Activated CD4-positive, alpha-beta T cell treated with anti-CD3 and anti-CD28 coated beads, Interleukin-2, amount 10 ng/mL, durations not matched to agents 7 days and 5 days (primary cell): ENCODE data around the gene NUCB1. TPM values are rescaled to one million over a fixed set of nuclear protein-coding genes. Genes with fewer than 3 reads are reported as not detected.

Experiments used
- CTCF ChIA-PET: fragments of 350-600 bp; sonication (Branson Sonifier 250); formaldehyde crosslinking; loops from one replicate; lab custom pipeline; 2021; ENCODE audit warnings: antibody characterized with exemption; lab: Charles Lee
- POLR2A ChIA-PET: fragments of 350-600 bp; sonication (Branson Sonifier 250); formaldehyde crosslinking; loops from one replicate; lab custom pipeline; 2021; ENCODE audit warnings: antibody characterized with exemption; lab: Charles Lee
- DNase-seq: peaks from one replicate; pipeline ENCODE4 v3.0.0-alpha.2; 2020
- H3K27ac Mint-ChIP-seq: one replicate; pipeline ENCODE4 v1.8.0; 2021; ENCODE audit warnings: mild to moderate bottlenecking, moderate library complexity, mixed read lengths
- H3K27me3 Mint-ChIP-seq: one replicate; pipeline ENCODE4 v1.8.0; 2021; ENCODE audit warnings: mixed read lengths
- H3K36me3 Mint-ChIP-seq: one replicate; pipeline ENCODE4 v1.8.0; 2021; ENCODE audit warnings: low read depth, mixed read lengths
- H3K4me1 Mint-ChIP-seq: one replicate; pipeline ENCODE4 v1.8.0; 2021; ENCODE audit warnings: mixed read lengths
- H3K4me3 Mint-ChIP-seq: one replicate; pipeline ENCODE4 v1.8.0; 2021; ENCODE audit warnings: mild to moderate bottlenecking, moderate library complexity, mixed read lengths
- H3K9me3 Mint-ChIP-seq: one replicate; pipeline ENCODE4 v1.8.0; 2021; ENCODE audit warnings: mixed read lengths
- total RNA-seq, 2 experiments: library from RNA; stranded (reverse); gene quantifications; one replicate each; pipeline ENCODE4 v1.2.3, GENCODE V29; 2021

The NUCB1 gene
- total RNA-seq: 100 to 1,000 TPM; 231 to 251 TPM

DNA sequence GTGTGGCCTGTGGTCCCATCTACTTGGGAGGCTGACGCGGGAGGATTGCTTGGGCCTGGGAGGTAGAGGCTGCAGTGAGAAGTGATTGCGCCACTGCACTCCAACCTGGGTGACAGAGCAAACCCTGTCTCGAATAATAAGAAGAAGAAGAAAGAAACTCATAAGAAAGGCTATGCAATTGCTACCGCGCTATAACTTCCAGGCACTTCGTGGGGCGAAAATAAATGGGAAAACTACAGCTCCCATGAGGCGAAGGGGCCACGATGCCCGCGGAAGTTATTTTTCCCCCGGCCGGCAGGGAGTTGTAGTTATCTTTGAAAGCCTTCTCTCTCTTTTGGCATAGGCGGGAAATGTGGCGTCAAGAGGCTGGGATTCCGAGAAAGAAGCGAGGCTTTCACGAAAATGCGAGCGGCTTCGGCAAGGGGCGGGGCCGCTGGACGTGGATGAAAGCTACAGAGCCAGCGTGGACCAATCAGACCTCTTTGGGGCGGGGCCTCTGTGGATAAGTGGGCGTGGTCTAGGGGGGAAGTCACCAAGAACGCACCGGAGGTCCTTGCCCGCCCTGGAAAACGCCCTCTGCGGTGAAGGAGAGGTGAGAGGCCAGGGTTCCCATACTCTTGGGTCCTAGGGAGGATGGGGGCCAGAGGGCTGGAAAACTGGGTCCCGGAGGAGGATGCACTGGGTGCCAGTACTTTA, at the start of gene NUCB1:
TSS of gene NUCB1 (plus strand) at position 532 of the 696 bp plus-strand sequence. CDS start 485 bp downstream, outside the sequence.
- ChIA-PET POLR2A (interaction anchor here (0.7 kb wide), 1 partner anchor 110 kb away, joined by 4 read pairs; no protein-coding TSS in a partner anchor), CTCF (interaction anchor here (0.8 to 1.3 kb wide), 6 partner anchors 15 to 254 kb away, joined by 3 to 6 read pairs (median 3); partner anchors contain the start of genes CA11 and PPP1R15A)
- peak within 1 kb of the TSS; percentile 97 for H3K27ac Mint-ChIP-seq

DNA sequence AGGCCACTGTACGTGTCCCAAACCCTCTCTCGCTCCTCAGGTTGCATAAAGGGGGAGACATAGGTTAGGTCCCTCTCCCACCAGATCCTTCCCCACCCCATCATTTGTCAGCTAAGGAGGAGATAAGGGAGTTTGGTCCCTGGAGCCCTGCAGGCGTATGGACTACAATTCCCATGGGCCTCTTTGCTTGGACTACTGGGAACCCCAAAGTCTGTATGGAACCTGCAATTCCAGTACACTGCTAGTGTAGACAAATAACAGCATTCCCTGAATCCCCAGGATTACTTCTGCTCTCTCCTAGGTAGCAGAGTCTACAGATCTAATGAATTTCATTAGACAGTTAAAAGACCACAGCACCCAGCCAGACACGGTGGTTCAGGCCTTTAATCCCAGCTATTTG, 47.8 kb upstream of the NUCB1 start:
- no peaks in the 10 kb centered on the region for H3K9me3 Mint-ChIP-seq
- no peak for DNase-seq
- no peak overlapping the region for H3K4me3 Mint-ChIP-seq
- no peak overlapping the region for H3K27ac Mint-ChIP-seq
- H3K4me1 Mint-ChIP-seq: no peaks in the 10 kb centered on the region
- no peaks in the 10 kb centered on the region for H3K27me3 Mint-ChIP-seq
- POLR2A ChIA-PET: no interaction called here
- CTCF ChIA-PET: interaction anchor here (1.1 to 3.9 kb wide), 3 partner anchors 10 to 141 kb away, joined by 3 to 14 read pairs (median 3); partner anchors contain the start of gene RUVBL2
- H3K36me3 Mint-ChIP-seq: no peaks in the 10 kb centered on the region

More for the DNA sequence above, at the start of gene NUCB1:
- peaks cover 31% of the 10 kb centered on the region for H3K36me3 Mint-ChIP-seq
- H3K9me3 Mint-ChIP-seq: no peaks in the 10 kb centered on the region
- peaks cover 49% of the 10 kb centered on the region for H3K4me1 Mint-ChIP-seq
- peaks cover 1% of the 10 kb centered on the region for H3K27me3 Mint-ChIP-seq
- peak within 1 kb of the TSS; percentile 93 for H3K4me3 Mint-ChIP-seq
- DNase-seq: peak; percentile 100

DNA sequence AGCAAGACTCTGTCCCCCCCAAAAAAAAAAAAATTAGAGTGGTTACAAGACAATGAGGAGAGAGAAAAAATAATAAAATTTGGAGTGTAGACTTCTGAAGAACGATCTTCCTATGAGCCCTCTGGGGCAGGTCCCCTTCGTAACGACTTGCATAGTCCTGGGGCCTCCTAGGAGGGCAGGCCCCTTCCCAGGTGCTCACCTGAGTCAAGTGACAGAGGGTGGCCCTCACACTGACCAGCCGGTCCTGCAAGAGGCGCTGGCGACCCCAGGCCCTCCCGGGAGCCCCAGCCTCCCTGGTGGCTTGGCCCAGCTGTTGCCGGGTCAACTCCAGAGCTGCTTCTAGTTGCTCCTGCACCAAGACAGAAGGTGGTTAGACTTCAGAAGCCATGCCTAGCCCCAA, 46.6 kb upstream of the NUCB1 start:
- Mint-ChIP-seq H3K4me3 (no peak overlapping the region), H3K27me3 (no peaks in the 10 kb centered on the region)

DNA sequence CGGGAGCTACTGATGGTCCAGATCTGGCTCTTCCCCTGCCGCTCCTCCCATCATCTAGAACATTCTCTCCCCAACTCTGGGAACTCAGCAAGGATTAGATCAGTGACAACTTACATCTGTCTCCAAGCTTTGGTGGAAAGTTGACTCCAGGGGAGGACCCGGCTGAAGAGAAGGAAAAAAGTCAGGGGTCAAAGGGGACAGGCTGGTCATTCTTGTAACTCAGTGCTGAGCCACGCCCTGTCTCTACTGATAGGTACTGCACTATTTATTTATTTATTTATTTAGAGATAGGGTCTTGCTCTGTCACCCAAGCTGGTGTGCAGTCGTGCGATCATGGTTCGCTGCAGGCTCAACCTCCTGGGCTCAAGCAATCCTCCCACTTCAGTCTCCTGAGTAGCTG, 46.0 kb upstream of the NUCB1 start:
- H3K9me3 Mint-ChIP-seq: no peaks in the 10 kb centered on the region
- no peak for DNase-seq
- H3K36me3 Mint-ChIP-seq: no peaks in the 10 kb centered on the region
- H3K4me3 Mint-ChIP-seq: no peak overlapping the region
- POLR2A ChIA-PET: no interaction called here
- H3K27ac Mint-ChIP-seq: no peak overlapping the region
- H3K4me1 Mint-ChIP-seq: peaks cover 4% of the 10 kb centered on the region
- CTCF ChIA-PET: interaction anchor here (0.6 to 3.9 kb wide), 4 partner anchors 8 to 129 kb away, joined by 3 to 14 read pairs (median 3); no protein-coding TSS in a partner anchor
- no peaks in the 10 kb centered on the region for H3K27me3 Mint-ChIP-seq

More for the DNA sequence above, 46.6 kb upstream of the NUCB1 start:
- Mint-ChIP-seq H3K4me1 (no peaks in the 10 kb centered on the region), H3K9me3 (no peaks in the 10 kb centered on the region), H3K36me3 (no peaks in the 10 kb centered on the region), H3K27ac (no peak overlapping the region)
- ChIA-PET CTCF (interaction anchor here (0.6 to 3.9 kb wide), 3 partner anchors 11 to 157 kb away, joined by 3 to 14 read pairs (median 3); no protein-coding TSS in a partner anchor), POLR2A (no interaction called here)
- DNase-seq: no peak

DNA sequence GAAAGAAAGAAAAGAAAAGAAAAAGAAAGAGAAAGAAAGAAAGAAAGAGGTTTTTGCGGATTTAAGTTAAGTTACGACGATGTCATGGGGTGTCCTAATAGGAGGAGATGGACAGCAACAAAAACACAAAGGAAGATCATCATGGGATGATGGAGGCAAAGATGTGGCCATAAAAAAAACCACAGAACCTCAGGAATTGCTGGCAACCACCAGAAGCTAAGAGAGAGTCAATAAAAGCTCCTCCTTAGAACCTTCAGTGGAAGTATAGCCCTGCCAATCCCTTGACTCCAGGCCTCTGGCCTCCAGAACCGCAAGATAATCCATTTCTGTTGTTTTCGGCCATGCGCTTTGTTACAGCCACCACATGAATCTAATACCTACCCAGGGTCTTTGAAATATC, 43.2 kb upstream of the NUCB1 start:
- no peak overlapping the region for H3K4me3 Mint-ChIP-seq
- no peaks in the 10 kb centered on the region for H3K9me3 Mint-ChIP-seq
- H3K36me3 Mint-ChIP-seq: no peaks in the 10 kb centered on the region
- H3K4me1 Mint-ChIP-seq: peaks cover 13% of the 10 kb centered on the region
- no peak for DNase-seq
- no peak overlapping the region for H3K27ac Mint-ChIP-seq
- CTCF ChIA-PET: interaction anchor here (0.5 to 1.3 kb wide), 2 partner anchors 12 to 16 kb away, joined by 3 to 4 read pairs; no protein-coding TSS in a partner anchor
- H3K27me3 Mint-ChIP-seq: no peaks in the 10 kb centered on the region
- POLR2A ChIA-PET: no interaction called here

DNA sequence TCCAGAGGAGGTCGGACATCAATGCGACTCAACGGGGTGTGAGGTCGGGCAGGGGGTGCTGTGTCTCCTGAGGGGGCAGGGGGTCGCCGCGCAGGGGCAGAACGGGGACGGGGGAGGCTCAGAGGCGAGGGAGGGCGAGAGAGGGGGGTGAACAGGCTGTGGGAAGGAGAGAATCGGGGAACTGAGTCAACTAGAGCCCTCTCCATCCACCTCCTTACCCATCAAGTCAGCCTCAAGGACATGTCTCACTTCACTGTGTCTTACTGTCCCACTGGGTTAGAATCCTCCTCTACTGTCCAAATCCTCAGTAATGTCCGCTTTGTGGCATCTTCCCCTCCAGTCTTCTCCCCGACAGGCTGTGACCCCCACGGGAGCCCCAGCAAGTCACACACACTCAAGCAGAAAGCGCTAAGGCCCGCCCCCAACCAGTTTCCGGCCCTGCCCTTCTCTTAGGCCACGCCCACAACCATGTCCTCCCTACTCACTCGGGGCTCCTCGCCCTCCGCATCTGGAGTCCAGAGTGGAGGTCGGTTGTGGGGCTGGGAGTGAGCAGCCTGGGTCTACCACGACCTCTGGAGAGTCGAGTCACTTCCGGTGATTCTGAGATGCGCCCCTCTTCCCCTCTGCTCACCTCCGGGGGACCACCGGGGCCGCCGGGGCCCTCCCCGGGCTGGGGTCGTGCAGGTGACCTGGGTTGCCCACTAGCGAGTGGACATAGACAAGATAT, 41.0 kb upstream of the NUCB1 start:
- peak overlapping the region; percentile 90 for H3K27ac Mint-ChIP-seq
- H3K36me3 Mint-ChIP-seq: no peaks in the 10 kb centered on the region
- CTCF ChIA-PET: no interaction called here
- DNase-seq: peak; percentile 88
- POLR2A ChIA-PET: no interaction called here
- peak overlapping the region; percentile 84 for H3K4me3 Mint-ChIP-seq
- no peaks in the 10 kb centered on the region for H3K9me3 Mint-ChIP-seq
- peaks cover 13% of the 10 kb centered on the region for H3K4me1 Mint-ChIP-seq
- H3K27me3 Mint-ChIP-seq: no peaks in the 10 kb centered on the region

DNA sequence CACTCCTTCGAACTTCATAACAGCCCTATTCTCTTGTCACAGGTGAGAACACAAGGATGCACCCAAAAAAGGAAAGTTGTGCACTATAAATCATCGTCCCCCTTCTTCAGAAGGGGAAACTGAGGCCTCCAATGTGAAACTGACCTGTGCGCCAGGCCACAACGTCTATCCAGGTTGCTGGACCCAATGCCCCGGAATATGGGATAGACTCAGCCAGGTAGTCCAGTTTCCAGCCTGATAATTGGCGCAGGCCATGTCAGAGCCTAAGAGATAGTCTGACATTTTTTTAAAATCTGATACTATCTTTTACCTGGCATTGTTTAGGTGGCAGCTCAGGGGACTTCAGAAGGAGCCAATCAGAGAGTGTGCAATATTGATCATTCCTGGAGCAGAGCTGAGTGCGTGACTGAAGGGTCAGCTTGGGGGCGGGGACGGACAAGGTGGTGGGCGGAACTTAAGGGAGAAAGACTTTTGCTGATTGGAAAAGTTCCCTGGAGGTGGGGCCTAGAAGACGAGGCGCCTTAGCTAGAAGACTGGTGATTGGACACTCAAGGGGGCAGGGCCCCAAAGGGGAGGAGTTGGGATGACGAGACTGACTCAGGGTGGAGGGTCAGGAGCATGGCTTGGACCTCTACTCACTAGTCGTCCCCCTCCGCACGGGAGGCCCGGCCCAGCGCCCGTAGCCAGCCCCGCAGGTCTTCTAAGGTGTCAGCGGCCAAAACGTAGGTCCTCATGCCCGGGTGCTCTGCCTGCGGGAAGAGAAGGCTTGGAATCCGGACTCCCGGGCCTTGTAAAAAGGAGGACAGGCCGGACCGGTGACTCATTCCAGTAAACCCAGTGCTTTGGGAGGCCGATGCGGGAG, 40.2 kb upstream of the NUCB1 start:
- ChIA-PET POLR2A (interaction anchor here (0.6 to 1.0 kb wide), 2 partner anchors 12 to 104 kb away, joined by 3 read pairs; partner anchors contain the start of gene PPP1R15A), CTCF (interaction anchor here (0.7 kb wide), 1 partner anchor 736 kb away, joined by 5 read pairs; no protein-coding TSS in a partner anchor)
- Mint-ChIP-seq H3K27ac (peak overlapping the region; percentile 36), H3K4me1 (peaks cover 13% of the 10 kb centered on the region), H3K27me3 (no peaks in the 10 kb centered on the region), H3K36me3 (no peaks in the 10 kb centered on the region), H3K9me3 (no peaks in the 10 kb centered on the region), H3K4me3 (peak overlapping the region; percentile 84)
- DNase-seq: peak; percentile 23

DNA sequence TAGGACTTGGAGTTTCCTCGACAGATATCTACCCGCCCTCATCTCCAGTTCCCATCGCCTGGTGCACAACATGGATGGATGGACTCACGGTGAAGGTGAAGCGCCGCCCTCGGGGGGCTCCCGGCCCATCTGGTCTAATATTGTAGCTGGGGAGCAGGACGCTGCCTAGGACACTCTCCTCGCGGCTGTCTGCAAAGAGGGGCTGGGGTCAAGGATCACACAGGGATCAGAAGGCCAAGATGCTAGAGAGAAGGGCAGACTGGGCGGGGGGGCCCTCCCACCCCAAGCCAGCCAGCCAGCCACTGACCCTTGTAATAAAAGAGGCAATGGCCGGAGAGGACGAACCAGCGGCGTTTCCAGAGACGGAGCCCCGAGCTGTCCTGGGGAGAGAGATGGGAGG, 38.8 kb upstream of the NUCB1 start:
- Mint-ChIP-seq H3K4me1 (peaks cover 13% of the 10 kb centered on the region), H3K36me3 (no peaks in the 10 kb centered on the region), H3K27me3 (no peaks in the 10 kb centered on the region), H3K4me3 (no peak overlapping the region), H3K27ac (no peak overlapping the region), H3K9me3 (no peaks in the 10 kb centered on the region)
- CTCF ChIA-PET: interaction anchor here (0.6 to 1.3 kb wide), 2 partner anchors 7 to 19 kb away, joined by 3 to 5 read pairs; no protein-coding TSS in a partner anchor
- POLR2A ChIA-PET: no interaction called here
- DNase-seq: no peak

DNA sequence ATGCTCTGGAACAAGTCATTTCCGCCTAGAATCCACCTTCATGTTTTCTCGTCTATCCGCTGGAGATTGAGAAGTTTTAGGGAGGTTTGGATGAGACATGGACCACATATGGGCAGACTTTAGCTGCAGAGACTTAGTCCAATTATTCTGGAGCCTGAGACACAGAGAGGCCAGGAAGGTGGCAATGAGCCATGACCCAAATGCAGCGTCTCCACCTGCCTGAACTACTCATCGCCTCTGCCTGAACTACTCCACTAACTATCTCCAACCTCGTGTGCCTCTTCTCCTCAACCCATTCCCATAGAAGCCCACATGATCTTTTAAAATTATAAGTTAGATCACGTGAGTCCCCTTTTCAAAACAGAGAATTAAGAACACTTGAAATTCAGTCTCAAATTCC, 37.3 kb upstream of the NUCB1 start:
- ChIA-PET CTCF (interaction anchor here (0.6 kb wide), 1 partner anchor 30 kb away, joined by 3 read pairs; no protein-coding TSS in a partner anchor), POLR2A (no interaction called here)
- H3K27ac Mint-ChIP-seq: no peak overlapping the region

DNA sequence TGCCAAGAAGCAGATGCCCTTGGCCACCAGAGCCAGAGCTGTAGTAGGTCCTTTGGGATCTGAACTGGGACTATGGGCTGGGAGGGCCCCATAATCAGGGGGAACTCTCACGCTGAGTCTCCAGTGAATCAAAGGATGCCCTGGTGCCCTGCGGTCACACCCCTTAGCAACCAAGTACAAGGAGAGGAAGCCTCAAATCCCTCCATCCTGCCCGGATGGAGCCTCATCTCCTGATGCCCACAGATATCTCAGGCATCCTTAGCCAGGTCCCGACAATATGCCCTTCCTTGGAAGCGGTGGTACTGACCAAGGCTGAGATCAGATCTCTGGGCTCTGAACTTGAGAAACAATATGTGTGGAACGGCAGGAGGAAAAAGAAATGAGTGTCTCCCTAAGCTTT, 33.4 kb upstream of the NUCB1 start:
- H3K27me3 Mint-ChIP-seq: peaks cover 10% of the 10 kb centered on the region
- DNase-seq: no peak
- POLR2A ChIA-PET: no interaction called here
- no peak overlapping the region for H3K4me3 Mint-ChIP-seq
- peaks cover 4% of the 10 kb centered on the region for H3K4me1 Mint-ChIP-seq
- CTCF ChIA-PET: interaction anchor here (0.7 to 1.6 kb wide), 3 partner anchors 24 to 133 kb away, joined by 3 to 4 read pairs (median 3); partner anchors contain the start of genes GYS1 and RUVBL2
- H3K36me3 Mint-ChIP-seq: no peaks in the 10 kb centered on the region
- no peak overlapping the region for H3K27ac Mint-ChIP-seq
- no peaks in the 10 kb centered on the region for H3K9me3 Mint-ChIP-seq

More for the DNA sequence above, 37.3 kb upstream of the NUCB1 start:
- H3K27me3 Mint-ChIP-seq: peaks cover 5% of the 10 kb centered on the region
- no peak overlapping the region for H3K4me3 Mint-ChIP-seq
- DNase-seq: no peak
- H3K4me1 Mint-ChIP-seq: peaks cover 13% of the 10 kb centered on the region
- no peaks in the 10 kb centered on the region for H3K9me3 Mint-ChIP-seq
- no peaks in the 10 kb centered on the region for H3K36me3 Mint-ChIP-seq

DNA sequence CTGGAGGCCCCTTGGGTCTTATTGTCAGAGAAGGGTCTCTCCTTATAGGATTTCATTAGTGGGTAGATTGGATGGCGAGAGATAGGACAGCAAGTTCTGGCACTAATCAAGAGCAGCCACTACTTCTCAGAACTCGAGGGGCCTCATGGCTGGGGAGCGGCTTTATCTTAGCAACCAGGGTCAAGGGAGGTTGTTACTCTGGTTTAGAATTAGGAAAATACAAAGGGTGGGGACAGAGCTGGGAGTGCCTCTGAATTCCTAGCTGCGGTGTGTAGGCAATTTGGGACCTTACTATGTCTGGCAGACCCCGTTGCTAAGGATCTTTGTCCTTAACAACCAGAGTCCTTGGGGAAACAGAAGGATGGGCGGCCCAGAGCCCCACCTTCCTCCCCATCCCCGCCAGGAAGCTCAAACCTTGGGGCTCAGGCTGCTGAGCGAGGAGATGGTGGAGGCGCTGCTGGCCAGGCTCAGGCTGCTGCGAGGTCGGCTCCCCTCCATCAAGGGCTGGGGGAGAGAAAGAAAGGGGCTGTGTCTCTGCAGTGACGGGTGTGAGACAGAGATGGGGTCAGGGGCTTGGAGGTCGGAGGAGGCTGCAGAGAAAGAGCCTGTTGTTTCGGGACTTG, 32.9 kb upstream of the NUCB1 start:
- no peak overlapping the region for H3K4me3 Mint-ChIP-seq
- peaks cover 10% of the 10 kb centered on the region for H3K27me3 Mint-ChIP-seq
- DNase-seq: no peak
- H3K9me3 Mint-ChIP-seq: no peaks in the 10 kb centered on the region
- POLR2A ChIA-PET: no interaction called here
- peaks cover 7% of the 10 kb centered on the region for H3K4me1 Mint-ChIP-seq
- H3K27ac Mint-ChIP-seq: no peak overlapping the region
- CTCF ChIA-PET: interaction anchor here (0.7 to 1.6 kb wide), 3 partner anchors 25 to 132 kb away, joined by 3 to 4 read pairs (median 3); partner anchors contain the start of genes GYS1 and RUVBL2
- H3K36me3 Mint-ChIP-seq: no peaks in the 10 kb centered on the region
